GM12878 (cell line): ENCODE measurements around the gene GTPBP6. TPM values are rescaled to one million over a fixed set of nuclear protein-coding genes. Genes with fewer than 3 reads are reported as not detected.

ENCODE experiments used
- ATAC-seq: fragments of 200-7000 bp; cut with Tn5 transposase; 3 replicates; pipeline ENCODE4 v1.9.1; 2020; ENCODE audit warnings: mild to moderate bottlenecking, moderate library complexity
- BruUV-seq: library from RNA; stranded (reverse); fragments of 400-500 nt; replicated peaks from 2 replicates; lab custom pipeline; 2021; lab: Mats Ljungman, UMichigan
- CTCF ChIA-PET: fragments of 300-600 bp; sonication (Branson Sonifier 250); formaldehyde crosslinking; extraction: SDS; loops from one replicate; lab custom pipeline; 2021; ENCODE audit warnings: inconsistent platforms; lab: Yijun Ruan, JAX
- POLR2A ChIA-PET: fragments of 350-600 bp; formaldehyde crosslinking; extraction: SDS; loops from one replicate; lab custom pipeline; 2021; ENCODE audit warnings: inconsistent platforms; lab: Charles Lee
- RAD21 ChIA-PET: fragments of 300-600 bp; sonication (Branson Sonifier 250); formaldehyde crosslinking; loops from one replicate; lab custom pipeline; 2023; ENCODE audit warnings: antibody characterized with exemption; ENCODE audit not compliant: unreplicated experiment; lab: Charles Lee
- SMC1A ChIA-PET: fragments of 300-600 bp; sonication (Branson Sonifier 250); formaldehyde crosslinking; loops from one replicate; lab custom pipeline; 2023; ENCODE audit not compliant: unreplicated experiment, uncharacterized antibody; lab: Charles Lee
- DNase-seq: peaks from one replicate; pipeline ENCODE4 v3.0.0-alpha.2; 2011; ENCODE audit warnings: low read depth, low spot score
- FAIRE-seq: peaks from 3 replicates; lab custom pipeline; 2011; peaks lifted over from hg19 to GRCh38; lab: Jason Lieb, UNC
- H2AFZ ChIP-seq: 2 replicates; pipeline ENCODE4 v1.6.0; 2011; ENCODE audit warnings: low read depth, low read length, control low read depth; ENCODE audit not compliant: control insufficient read depth
- H3K27ac ChIP-seq: 2 replicates; pipeline ENCODE4 v1.5.1; 2011; ENCODE audit warnings: control low read depth; ENCODE audit not compliant: control insufficient read depth, insufficient read depth
- H3K27me3 ChIP-seq, 2 experiments: replicated peaks in 1 of 2; 2 replicates each; pipeline versions ENCODE4 v1.6.0 to v1.6.1; 2011; ENCODE audit warnings: low read length in 1 of 2; ENCODE audit not compliant: control insufficient read depth in 2 of 2, insufficient read depth in 2 of 2
- H3K36me3 ChIP-seq, 2 experiments: 2 replicates each; pipeline ENCODE4 v1.5.1; 2011; ENCODE audit warnings: low read length in 1 of 2; ENCODE audit not compliant: control insufficient read depth in 2 of 2, insufficient read depth in 2 of 2
- H3K4me1 ChIP-seq: 2 replicates; pipeline ENCODE4 v1.6.1; 2011; ENCODE audit warnings: mild to moderate bottlenecking, low read length, moderate library complexity, mixed read lengths; ENCODE audit not compliant: control insufficient read depth, insufficient read depth
- H3K4me2 ChIP-seq: 2 replicates; pipeline ENCODE4 v1.6.0; 2011; ENCODE audit warnings: control low read depth; ENCODE audit not compliant: control insufficient read depth, insufficient read depth
- H3K4me3 ChIP-seq: fragments of 200-600 bp; sonication (generic); 2 replicates; pipeline ENCODE4 v1.5.1; 2016
- H3K79me2 ChIP-seq: 2 replicates; pipeline ENCODE4 v1.6.0; 2011; ENCODE audit warnings: low read length; ENCODE audit not compliant: control insufficient read depth, insufficient read depth
- H3K9ac ChIP-seq: 2 replicates; pipeline ENCODE4 v1.8.0; 2011; ENCODE audit warnings: low read length, control low read depth, mixed read lengths; ENCODE audit not compliant: control insufficient read depth, insufficient read depth
- H3K9me3 ChIP-seq: replicated peaks from 3 replicates; pipeline ENCODE4 v1.5.1; 2011; ENCODE audit warnings: mild to moderate bottlenecking, low read length; ENCODE audit not compliant: control insufficient read depth, insufficient read depth
- H4K20me1 ChIP-seq: 2 replicates; pipeline ENCODE4 v1.6.0; 2011; ENCODE audit not compliant: control insufficient read depth, insufficient read depth
- BHLHE40 ChIP-seq, 2 experiments: fragments of 450-650 bp in 1 of 2; IDR thresholded peaks; 2 replicates each; pipeline ENCODE4 v1.6.1; 2011 to 2017; ENCODE audit warnings: low read depth in 2 of 2, borderline replicate concordance in 1 of 2, improper control_type of control experiment in 1 of 2, low read length in 1 of 2, mild to moderate bottlenecking in 1 of 2
- CBFB ChIP-seq: IDR thresholded peaks from 2 replicates; pipeline ENCODE4 v1.6.1; 2016; ENCODE audit warnings: antibody characterized with exemption, low read depth
- DPF2 ChIP-seq: fragments of 450-650 bp; IDR thresholded peaks from 2 replicates; pipeline ENCODE4 v1.6.1; 2017; ENCODE audit warnings: mild to moderate bottlenecking
- FOXM1 ChIP-seq: IDR thresholded peaks from 2 replicates; pipeline ENCODE4 v1.6.1; 2012; ENCODE audit warnings: low read depth, mild to moderate bottlenecking, inconsistent platforms, low read length, moderate library complexity
- MTA2 ChIP-seq: fragments of 450-650 bp; IDR thresholded peaks from 2 replicates; pipeline ENCODE4 v1.6.1; 2016; ENCODE audit warnings: low read depth, mild to moderate bottlenecking, moderate library complexity
- MTA3 ChIP-seq: IDR thresholded peaks from 2 replicates; pipeline ENCODE4 v1.6.1; 2012; ENCODE audit warnings: low read length, inconsistent platforms, borderline replicate concordance
- RBBP5 ChIP-seq: fragments of 200-600 bp; sonication (generic); conservative IDR thresholded peaks from 2 replicates; pipeline ENCODE4 v1.6.1; 2016
- RFX5 ChIP-seq: IDR thresholded peaks from 2 replicates; pipeline ENCODE4 v1.6.1; 2011; ENCODE audit warnings: low read depth, low read length, improper control_type of control experiment
- TAF1 ChIP-seq: IDR thresholded peaks from 2 replicates; pipeline ENCODE4 v1.6.1; 2011; ENCODE audit warnings: mild to moderate bottlenecking, low read depth, low read length, borderline replicate concordance
- TARDBP ChIP-seq: IDR thresholded peaks from 2 replicates; pipeline ENCODE4 v1.6.1; 2016; ENCODE audit warnings: borderline replicate concordance
- ZNF274 ChIP-seq: IDR thresholded peaks from one replicate; pipeline ENCODE4 v1.8.0; 2011; ENCODE audit not compliant: insufficient read length, insufficient read depth
- WGBS: methylation state at CpG from one replicate; pipeline ENCODE4 v1.1.6; 2016; ENCODE audit warnings: low lambda C conversion rate; ENCODE audit not compliant: insufficient replicate concordance, insufficient coverage; ENCODE audit errors: missing lambda C conversion rate; 5-methylcytosine and 5-hydroxymethylcytosine counted together
- in situ Hi-C: fragments of 300-500 bp; cut with MboI; formaldehyde crosslinking; loops from 9 replicates; pipeline ENCODE4 v1.14.3; 2018; ENCODE audit warnings: mixed read lengths
- intact Hi-C: fragments of 100-400 bp; cut with micrococcal nuclease; formaldehyde crosslinking; loops from one replicate; pipeline ENCODE4 v1.14.2; 2022; ENCODE audit not compliant: unreplicated experiment
- polyA plus RNA-seq, 11 experiments: library from polyadenylated mRNA; depleted of rRNA in 4 of 11; unstranded in 6 of 11; stranded (reverse) in 5 of 11; fragments of >200 nt; fragmentation: Nextera tagmentation in 4 of 11; fragmentation: Illumina TruSeq in 1 of 11; extraction: Ambion mirVana in 4 of 11; extraction: Trizol in 1 of 11; gene quantifications; 1 replicate in 1 of 11; 2 replicates in 10 of 11; pipeline versions ENCODE4 v1.2.1 to v1.2.3, GENCODE V29; 2011 to 2016; ENCODE audit warnings: inconsistent platforms in 2 of 11, missing spikeins in 2 of 11, low read depth in 1 of 11
- total RNA-seq, 4 experiments: library from RNA; depleted of rRNA in 3 of 4; stranded (reverse); fragments of >200 nt in 3 of 4; fragmentation: Illumina TruSeq in 1 of 4; extraction: Trizol in 1 of 4; gene quantifications; 2 replicates each; pipeline versions ENCODE4 v1.2.1 to v1.2.3, GENCODE V29; 2013 to 2021
- TF ChIP-seq, protein P1 (sequence below): fragments of 150-350 bp; IDR thresholded peaks from 2 replicates; pipeline ENCODE4 v1.6.1; 2016; ENCODE audit warnings: low read depth, low read length
- TF ChIP-seq, protein P2 (sequence below): fragments of 450-650 bp; IDR thresholded peaks from 2 replicates; pipeline ENCODE4 v1.6.1; 2018; ENCODE audit warnings: mild to moderate bottlenecking, low read depth, moderate library complexity; ENCODE audit not compliant: partially characterized antibody
- TF ChIP-seq, protein P3 (sequence below): fragments of 450-650 bp; IDR thresholded peaks from 2 replicates; pipeline ENCODE4 v1.6.1; 2017; ENCODE audit warnings: mild to moderate bottlenecking

Gene GTPBP6
- total and polyA plus RNA-seq, 10 of the 15 experiments (the other 5 are each of a cell fraction or from before 2014, with no cell fraction given): 0.31 to 71.0 (median 21.1) TPM

DNA sequence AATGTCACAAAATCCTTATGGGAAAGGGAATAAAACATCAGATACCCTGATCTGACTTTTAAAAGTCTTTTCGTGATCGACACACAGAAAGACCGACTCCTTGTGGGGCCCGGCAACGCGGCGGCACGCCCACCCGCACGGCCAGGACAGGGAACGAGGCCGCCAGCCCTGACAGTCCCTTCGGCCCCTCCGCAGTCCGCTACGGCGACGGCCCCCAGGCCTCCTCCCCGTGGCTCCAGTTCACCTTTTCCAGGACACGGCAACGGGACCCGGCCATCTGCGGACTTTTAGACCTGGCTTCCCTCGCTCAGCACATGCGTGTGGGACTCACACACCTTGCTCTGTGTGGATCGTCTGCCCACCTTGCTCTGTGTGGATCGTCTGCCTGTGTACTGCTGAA is 33.6 kb upstream of the GTPBP6 start (continued):
- TF ChIP-seq, protein P1, sequence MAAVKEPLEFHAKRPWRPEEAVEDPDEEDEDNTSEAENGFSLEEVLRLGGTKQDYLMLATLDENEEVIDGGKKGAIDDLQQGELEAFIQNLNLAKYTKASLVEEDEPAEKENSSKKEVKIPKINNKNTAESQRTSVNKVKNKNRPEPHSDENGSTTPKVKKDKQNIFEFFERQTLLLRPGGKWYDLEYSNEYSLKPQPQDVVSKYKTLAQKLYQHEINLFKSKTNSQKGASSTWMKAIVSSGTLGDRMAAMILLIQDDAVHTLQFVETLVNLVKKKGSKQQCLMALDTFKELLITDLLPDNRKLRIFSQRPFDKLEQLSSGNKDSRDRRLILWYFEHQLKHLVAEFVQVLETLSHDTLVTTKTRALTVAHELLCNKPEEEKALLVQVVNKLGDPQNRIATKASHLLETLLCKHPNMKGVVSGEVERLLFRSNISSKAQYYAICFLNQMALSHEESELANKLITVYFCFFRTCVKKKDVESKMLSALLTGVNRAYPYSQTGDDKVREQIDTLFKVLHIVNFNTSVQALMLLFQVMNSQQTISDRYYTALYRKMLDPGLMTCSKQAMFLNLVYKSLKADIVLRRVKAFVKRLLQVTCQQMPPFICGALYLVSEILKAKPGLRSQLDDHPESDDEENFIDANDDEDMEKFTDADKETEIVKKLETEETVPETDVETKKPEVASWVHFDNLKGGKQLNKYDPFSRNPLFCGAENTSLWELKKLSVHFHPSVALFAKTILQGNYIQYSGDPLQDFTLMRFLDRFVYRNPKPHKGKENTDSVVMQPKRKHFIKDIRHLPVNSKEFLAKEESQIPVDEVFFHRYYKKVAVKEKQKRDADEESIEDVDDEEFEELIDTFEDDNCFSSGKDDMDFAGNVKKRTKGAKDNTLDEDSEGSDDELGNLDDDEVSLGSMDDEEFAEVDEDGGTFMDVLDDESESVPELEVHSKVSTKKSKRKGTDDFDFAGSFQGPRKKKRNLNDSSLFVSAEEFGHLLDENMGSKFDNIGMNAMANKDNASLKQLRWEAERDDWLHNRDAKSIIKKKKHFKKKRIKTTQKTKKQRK: no peak
- TF ChIP-seq TAF1 (no peak), ZNF274 (no peak), RBBP5 (no peak), BHLHE40 (IDR thresholded peaks at IDR 0.05; ENCODE audit: borderline replicate concordance in 1 of 2, low read depth in 2 of 2, low read length in 1 of 2) (no peak)
- TF ChIP-seq, all 136 proteins: peak for 0

DNA sequence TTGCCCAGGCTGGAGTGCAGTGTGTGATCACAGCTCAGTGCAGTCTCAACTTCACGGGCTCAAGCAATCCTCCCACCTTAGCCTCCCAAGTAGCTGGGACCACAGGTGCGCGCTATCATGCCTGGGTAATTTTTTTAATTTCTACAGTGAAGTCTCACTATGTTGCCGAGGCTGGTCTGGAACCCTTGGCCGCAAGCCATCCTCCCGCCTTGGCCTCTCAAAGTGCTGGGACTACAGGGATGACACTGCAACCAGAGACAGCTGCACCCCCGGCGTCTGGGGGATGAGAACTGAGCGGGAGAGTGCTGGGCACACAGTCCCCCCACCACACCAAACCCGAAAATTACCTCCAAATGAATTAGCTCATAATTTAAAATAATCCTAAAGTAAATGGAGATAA is 33.1 kb upstream of the GTPBP6 start:
- no peaks in the 10 kb centered on the region for H4K20me1 ChIP-seq
- H3K79me2 ChIP-seq: no peaks in the 10 kb centered on the region
- no peak for ATAC-seq
- H3K27me3 ChIP-seq: no peaks in the 10 kb centered on the region
- in situ Hi-C loops (no loop called here), intact Hi-C loops (no loop called here)
- H3K9ac ChIP-seq: no peak overlapping the region
- WGBS: 87% methylated on average over 10 of the region's 10 CpGs
- H3K4me1 ChIP-seq: no peaks in the 10 kb centered on the region
- DNase-seq: no peak
- H3K36me3 ChIP-seq: no peaks in the 10 kb centered on the region
- CTCF ChIA-PET: no interaction called here
- no peak overlapping the region for H3K27ac ChIP-seq
- RAD21 ChIA-PET: no interaction called here
- POLR2A ChIA-PET: no interaction called here
- no TSS peak for BruUV-seq
- TF ChIP-seq TARDBP (no peak), MTA2 (no peak), FOXM1 (no peak), CBFB (no peak), RFX5 (no peak), MTA3 (no peak), DPF2 (no peak)
- TF ChIP-seq, protein P2, sequence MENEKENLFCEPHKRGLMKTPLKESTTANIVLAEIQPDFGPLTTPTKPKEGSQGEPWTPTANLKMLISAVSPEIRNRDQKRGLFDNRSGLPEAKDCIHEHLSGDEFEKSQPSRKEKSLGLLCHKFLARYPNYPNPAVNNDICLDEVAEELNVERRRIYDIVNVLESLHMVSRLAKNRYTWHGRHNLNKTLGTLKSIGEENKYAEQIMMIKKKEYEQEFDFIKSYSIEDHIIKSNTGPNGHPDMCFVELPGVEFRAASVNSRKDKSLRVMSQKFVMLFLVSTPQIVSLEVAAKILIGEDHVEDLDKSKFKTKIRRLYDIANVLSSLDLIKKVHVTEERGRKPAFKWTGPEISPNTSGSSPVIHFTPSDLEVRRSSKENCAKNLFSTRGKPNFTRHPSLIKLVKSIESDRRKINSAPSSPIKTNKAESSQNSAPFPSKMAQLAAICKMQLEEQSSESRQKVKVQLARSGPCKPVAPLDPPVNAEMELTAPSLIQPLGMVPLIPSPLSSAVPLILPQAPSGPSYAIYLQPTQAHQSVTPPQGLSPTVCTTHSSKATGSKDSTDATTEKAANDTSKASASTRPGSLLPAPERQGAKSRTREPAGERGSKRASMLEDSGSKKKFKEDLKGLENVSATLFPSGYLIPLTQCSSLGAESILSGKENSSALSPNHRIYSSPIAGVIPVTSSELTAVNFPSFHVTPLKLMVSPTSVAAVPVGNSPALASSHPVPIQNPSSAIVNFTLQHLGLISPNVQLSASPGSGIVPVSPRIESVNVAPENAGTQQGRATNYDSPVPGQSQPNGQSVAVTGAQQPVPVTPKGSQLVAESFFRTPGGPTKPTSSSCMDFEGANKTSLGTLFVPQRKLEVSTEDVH: no peak
- TF ChIP-seq, protein P3, sequence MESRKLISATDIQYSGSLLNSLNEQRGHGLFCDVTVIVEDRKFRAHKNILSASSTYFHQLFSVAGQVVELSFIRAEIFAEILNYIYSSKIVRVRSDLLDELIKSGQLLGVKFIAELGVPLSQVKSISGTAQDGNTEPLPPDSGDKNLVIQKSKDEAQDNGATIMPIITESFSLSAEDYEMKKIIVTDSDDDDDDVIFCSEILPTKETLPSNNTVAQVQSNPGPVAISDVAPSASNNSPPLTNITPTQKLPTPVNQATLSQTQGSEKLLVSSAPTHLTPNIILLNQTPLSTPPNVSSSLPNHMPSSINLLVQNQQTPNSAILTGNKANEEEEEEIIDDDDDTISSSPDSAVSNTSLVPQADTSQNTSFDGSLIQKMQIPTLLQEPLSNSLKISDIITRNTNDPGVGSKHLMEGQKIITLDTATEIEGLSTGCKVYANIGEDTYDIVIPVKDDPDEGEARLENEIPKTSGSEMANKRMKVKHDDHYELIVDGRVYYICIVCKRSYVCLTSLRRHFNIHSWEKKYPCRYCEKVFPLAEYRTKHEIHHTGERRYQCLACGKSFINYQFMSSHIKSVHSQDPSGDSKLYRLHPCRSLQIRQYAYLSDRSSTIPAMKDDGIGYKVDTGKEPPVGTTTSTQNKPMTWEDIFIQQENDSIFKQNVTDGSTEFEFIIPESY: no peak
- no peak overlapping the region for H3K4me3 ChIP-seq
- SMC1A ChIA-PET: no interaction called here
- no peak overlapping the region for H2AFZ ChIP-seq
- H3K4me2 ChIP-seq: no peak overlapping the region
- FAIRE-seq: no peak
- no peaks in the 10 kb centered on the region; the same call in 2 of the 3 replicates for H3K9me3 ChIP-seq
